HEK293 (cell line): Measurements from ENCODE around the gene HERC4.

Experiments
- CTCF ChIA-PET: fragments of 350-600 bp; formaldehyde crosslinking; extraction: SDS; loops from one replicate; lab custom pipeline; 2021; ENCODE audit warnings: antibody characterized with exemption; lab: Yijun Ruan, JAX
- POLR2A ChIA-PET: fragments of 300-600 bp; formaldehyde crosslinking; extraction: SDS; loops from one replicate; lab custom pipeline; 2020; ENCODE audit warnings: antibody characterized with exemption, inconsistent platforms; lab: Yijun Ruan, JAX
- H3K27ac ChIP-seq: fragments of 200-500 bp; sonication (Bioruptor generic); 2 replicates; pipeline ENCODE4 v1.5.1; 2014; ENCODE audit warnings: low read depth, low read length, control low read depth, inconsistent platforms; ENCODE audit errors: extremely low read depth
- H3K36me3 ChIP-seq, 2 experiments: fragments of 200-500 bp in 1 of 2; sonication (Bioruptor generic) in 1 of 2; 1 replicate in 1 of 2; 2 replicates in 1 of 2; pipeline ENCODE4 v1.5.1; 2014 to 2017; ENCODE audit warnings: inconsistent platforms in 2 of 2, low read length in 2 of 2; ENCODE audit not compliant: control insufficient read depth in 2 of 2, insufficient read depth in 1 of 2
- H3K4me1 ChIP-seq: fragments of 200-500 bp; sonication (Bioruptor generic); 2 replicates; pipeline ENCODE4 v1.5.1; 2014; ENCODE audit warnings: mild to moderate bottlenecking, low read length, inconsistent platforms; ENCODE audit not compliant: control insufficient read depth, insufficient read depth
- H3K4me3 ChIP-seq: 2 replicates; pipeline ENCODE4 v1.5.1; 2011; ENCODE audit warnings: low read depth, mild to moderate bottlenecking, control low read depth, low read length, moderate library complexity
- H3K9me3 ChIP-seq: fragments of 200-500 bp; sonication (Bioruptor generic); 2 replicates; pipeline ENCODE4 v1.5.1; 2014; ENCODE audit warnings: low read depth, low read length, inconsistent platforms; ENCODE audit not compliant: control insufficient read depth, insufficient read depth
- KLF10 ChIP-seq: fragments of 450-650 bp; IDR thresholded peaks from 2 replicates; pipeline ENCODE4 v1.5.1; 2018; ENCODE audit warnings: missing biosample characterization, mild to moderate bottlenecking, missing genetic modification characterization
- ZBTB21 ChIP-seq: fragments of 450-650 bp; formaldehyde crosslinking; IDR thresholded peaks from 2 replicates; pipeline ENCODE4 v1.5.1; 2017; ENCODE audit warnings: missing biosample characterization, missing genetic modification characterization
- ZBTB26 ChIP-seq: fragments of 450-650 bp; formaldehyde crosslinking; optimal IDR thresholded peaks from 2 replicates; pipeline ENCODE3; 2016; ENCODE audit warnings: missing biosample characterization, mild to moderate bottlenecking, missing genetic modification characterization
- ZBTB7A ChIP-seq: fragments of 450-650 bp; formaldehyde crosslinking; IDR thresholded peaks from 2 replicates; pipeline ENCODE4 v1.5.1; 2016; ENCODE audit warnings: low read depth, missing biosample characterization, missing genetic modification characterization
- ZFP41 ChIP-seq: fragments of 450-650 bp; formaldehyde crosslinking; IDR thresholded peaks from 2 replicates; pipeline ENCODE4 v1.5.1; 2016; ENCODE audit warnings: missing biosample characterization, missing genetic modification characterization, borderline replicate concordance
- ZNF140 ChIP-seq: fragments of 450-650 bp; formaldehyde crosslinking; IDR thresholded peaks from 2 replicates; pipeline ENCODE4 v1.5.1; 2016; ENCODE audit warnings: missing biosample characterization, missing genetic modification characterization
- ZNF16 ChIP-seq: fragments of 450-650 bp; formaldehyde crosslinking; IDR thresholded peaks from 2 replicates; pipeline ENCODE4 v1.5.1; 2016; ENCODE audit warnings: low read depth, missing biosample characterization, missing genetic modification characterization
- ZNF169 ChIP-seq: fragments of 450-650 bp; formaldehyde crosslinking; IDR thresholded peaks from 2 replicates; pipeline ENCODE4 v1.5.1; 2016; ENCODE audit warnings: missing biosample characterization, missing genetic modification characterization
- ZNF19 ChIP-seq: fragments of 450-650 bp; formaldehyde crosslinking; IDR thresholded peaks from 2 replicates; pipeline ENCODE4; 2016; ENCODE audit warnings: missing biosample characterization, missing genetic modification characterization, low read depth
- ZNF2 ChIP-seq: fragments of 450-650 bp; formaldehyde crosslinking; IDR thresholded peaks from 2 replicates; pipeline ENCODE4 v1.5.1; 2016; ENCODE audit warnings: missing biosample characterization, missing genetic modification characterization
- ZNF211 ChIP-seq: fragments of 450-650 bp; formaldehyde crosslinking; IDR thresholded peaks from 2 replicates; pipeline ENCODE4 v1.5.1; 2016; ENCODE audit warnings: low read depth, missing biosample characterization, missing genetic modification characterization
- ZNF248 ChIP-seq: fragments of 450-650 bp; formaldehyde crosslinking; IDR thresholded peaks from 2 replicates; pipeline ENCODE4 v1.5.1; 2017; ENCODE audit warnings: missing biosample characterization, missing genetic modification characterization
- ZNF354C ChIP-seq: fragments of 450-650 bp; formaldehyde crosslinking; IDR thresholded peaks from 2 replicates; pipeline ENCODE4 v1.5.1; 2016; ENCODE audit warnings: missing biosample characterization, missing genetic modification characterization, low read depth, borderline replicate concordance
- ZNF366 ChIP-seq: fragments of 450-650 bp; formaldehyde crosslinking; conservative IDR thresholded peaks from 2 replicates; pipeline ENCODE4 v1.5.1; 2016; ENCODE audit warnings: missing biosample characterization, missing genetic modification characterization
- ZNF670 ChIP-seq: fragments of 450-650 bp; formaldehyde crosslinking; IDR thresholded peaks from 2 replicates; pipeline ENCODE4 v1.5.1; 2016; ENCODE audit warnings: missing biosample characterization, missing genetic modification characterization, low read depth
- ZSCAN30 ChIP-seq: fragments of 450-650 bp; IDR thresholded peaks from 2 replicates; pipeline ENCODE4 v1.5.1; 2018; ENCODE audit warnings: missing biosample characterization, mild to moderate bottlenecking, missing genetic modification characterization, moderate library complexity
- TF ChIP-seq, protein P1 (sequence below): fragments of 450-650 bp; formaldehyde crosslinking; IDR thresholded peaks from 2 replicates; pipeline ENCODE4 v1.5.1; 2016; ENCODE audit warnings: missing biosample characterization, missing genetic modification characterization
- TF ChIP-seq, protein P2 (sequence below): fragments of 450-650 bp; formaldehyde crosslinking; IDR thresholded peaks from 2 replicates; pipeline ENCODE4 v1.5.1; 2016; ENCODE audit warnings: missing biosample characterization, missing genetic modification characterization

Gene HERC4

DNA sequence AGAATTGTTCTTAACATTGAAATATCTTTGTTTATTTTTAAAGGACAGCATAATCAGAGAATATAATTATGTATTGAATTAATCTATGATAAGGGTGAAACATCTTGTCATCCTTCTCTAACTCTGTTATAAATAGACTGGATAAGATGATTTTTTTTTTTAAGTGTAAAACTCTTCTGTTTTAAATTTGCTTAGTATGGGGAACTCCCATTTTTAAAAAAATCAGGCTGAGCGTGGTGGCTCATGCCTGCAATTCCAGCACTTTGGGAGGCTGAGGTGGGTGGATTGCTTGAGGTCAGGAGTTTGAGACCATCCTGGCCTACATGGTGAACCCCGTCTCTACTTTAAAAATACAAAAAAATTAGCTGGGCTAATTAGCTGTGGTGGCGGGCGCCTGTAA lies 9.4 kb upstream of the HERC4 start (continued):
- no peak for TF ChIP-seq ZNF366 (tag by site-specific recombination)
- TF ChIP-seq, protein P1, sequence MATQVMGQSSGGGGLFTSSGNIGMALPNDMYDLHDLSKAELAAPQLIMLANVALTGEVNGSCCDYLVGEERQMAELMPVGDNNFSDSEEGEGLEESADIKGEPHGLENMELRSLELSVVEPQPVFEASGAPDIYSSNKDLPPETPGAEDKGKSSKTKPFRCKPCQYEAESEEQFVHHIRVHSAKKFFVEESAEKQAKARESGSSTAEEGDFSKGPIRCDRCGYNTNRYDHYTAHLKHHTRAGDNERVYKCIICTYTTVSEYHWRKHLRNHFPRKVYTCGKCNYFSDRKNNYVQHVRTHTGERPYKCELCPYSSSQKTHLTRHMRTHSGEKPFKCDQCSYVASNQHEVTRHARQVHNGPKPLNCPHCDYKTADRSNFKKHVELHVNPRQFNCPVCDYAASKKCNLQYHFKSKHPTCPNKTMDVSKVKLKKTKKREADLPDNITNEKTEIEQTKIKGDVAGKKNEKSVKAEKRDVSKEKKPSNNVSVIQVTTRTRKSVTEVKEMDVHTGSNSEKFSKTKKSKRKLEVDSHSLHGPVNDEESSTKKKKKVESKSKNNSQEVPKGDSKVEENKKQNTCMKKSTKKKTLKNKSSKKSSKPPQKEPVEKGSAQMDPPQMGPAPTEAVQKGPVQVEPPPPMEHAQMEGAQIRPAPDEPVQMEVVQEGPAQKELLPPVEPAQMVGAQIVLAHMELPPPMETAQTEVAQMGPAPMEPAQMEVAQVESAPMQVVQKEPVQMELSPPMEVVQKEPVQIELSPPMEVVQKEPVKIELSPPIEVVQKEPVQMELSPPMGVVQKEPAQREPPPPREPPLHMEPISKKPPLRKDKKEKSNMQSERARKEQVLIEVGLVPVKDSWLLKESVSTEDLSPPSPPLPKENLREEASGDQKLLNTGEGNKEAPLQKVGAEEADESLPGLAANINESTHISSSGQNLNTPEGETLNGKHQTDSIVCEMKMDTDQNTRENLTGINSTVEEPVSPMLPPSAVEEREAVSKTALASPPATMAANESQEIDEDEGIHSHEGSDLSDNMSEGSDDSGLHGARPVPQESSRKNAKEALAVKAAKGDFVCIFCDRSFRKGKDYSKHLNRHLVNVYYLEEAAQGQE (tag by site-specific recombination) = no peak
- TF ChIP-seq ZNF19 (tag by site-specific recombination) = no peak
- TF ChIP-seq ZNF248 (tag by site-specific recombination) = no peak
- no peak for TF ChIP-seq ZBTB26 (tag by site-specific recombination)
- TF ChIP-seq ZBTB21 (tag by site-specific recombination) = no peak
- TF ChIP-seq ZNF354C (tag by site-specific recombination) = no peak

GRCh38 chr10:68083953-68084352 lies 8.9 kb upstream of the HERC4 start:
- Histone ChIP-seq H3K9me3 (no peaks in the 10 kb centered on the region), H3K4me3 (no peak overlapping the region), H3K4me1 (no peaks in the 10 kb centered on the region), H3K27ac (no peak overlapping the region), H3K36me3 (no peaks in the 10 kb centered on the region)
- ChIA-PET CTCF (interaction anchor here (0.7 to 5.7 kb wide), 8 partner anchors 11 to 229 kb away, joined by 3 to 78 read pairs (median 4); no protein-coding TSS in a partner anchor), POLR2A (no interaction called here)
- TF ChIP-seq ZSCAN30 (tag by site-specific recombination) (no peak), ZNF2 (tag by site-specific recombination) (no peak), KLF10 (tag by site-specific recombination) (no peak), ZNF211 (tag by site-specific recombination) (no peak), ZFP41 (tag by site-specific recombination) (no peak), ZNF19 (tag by site-specific recombination) (no peak), ZBTB7A (no peak), ZNF140 (tag by site-specific recombination) (no peak), ZNF16 (tag by site-specific recombination) (no peak), ZNF670 (tag by site-specific recombination) (no peak), ZNF169 (no peak)
- TF ChIP-seq, protein P2, sequence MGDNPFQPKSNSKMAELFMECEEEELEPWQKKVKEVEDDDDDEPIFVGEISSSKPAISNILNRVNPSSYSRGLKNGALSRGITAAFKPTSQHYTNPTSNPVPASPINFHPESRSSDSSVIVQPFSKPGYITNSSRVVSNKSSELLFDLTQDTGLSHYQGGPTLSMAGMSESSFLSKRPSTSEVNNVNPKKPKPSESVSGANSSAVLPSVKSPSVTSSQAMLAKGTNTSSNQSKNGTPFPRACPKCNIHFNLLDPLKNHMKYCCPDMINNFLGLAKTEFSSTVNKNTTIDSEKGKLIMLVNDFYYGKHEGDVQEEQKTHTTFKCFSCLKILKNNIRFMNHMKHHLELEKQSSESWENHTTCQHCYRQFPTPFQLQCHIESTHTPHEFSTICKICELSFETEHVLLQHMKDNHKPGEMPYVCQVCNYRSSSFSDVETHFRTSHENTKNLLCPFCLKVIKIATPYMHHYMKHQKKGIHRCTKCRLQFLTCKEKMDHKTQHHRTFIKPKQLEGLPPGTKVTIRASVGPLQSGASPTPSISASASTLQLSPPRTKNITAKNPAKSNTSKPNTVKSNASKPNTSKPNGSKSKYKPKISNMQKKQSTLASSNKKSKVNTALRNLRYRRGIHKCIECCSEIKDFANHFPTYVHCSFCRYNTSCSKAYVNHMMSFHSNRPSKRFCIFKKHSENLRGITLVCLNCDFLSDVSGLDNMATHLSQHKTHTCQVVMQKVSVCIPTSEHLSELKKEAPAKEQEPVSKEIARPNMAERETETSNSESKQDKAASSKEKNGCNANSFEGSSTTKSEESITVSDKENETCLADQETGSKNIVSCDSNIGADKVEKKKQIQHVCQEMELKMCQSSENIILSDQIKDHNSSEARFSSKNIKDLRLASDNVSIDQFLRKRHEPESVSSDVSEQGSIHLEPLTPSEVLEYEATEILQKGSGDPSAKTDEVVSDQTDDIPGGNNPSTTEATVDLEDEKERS (tag by site-specific recombination) = no peak
